ENCODE results near the gene B3GALT4. TPM values are rescaled to one million over a fixed set of nuclear protein-coding genes. Genes with fewer than 3 reads are reported as not detected.
"Not testable (repeated sequence)": the region's sequence is repeated elsewhere in the genome, so short reads cannot be mapped to it uniquely, and the experiment has no call there.

The B3GALT4 gene
- total RNA-seq, 4 donors from 2014 or later: 6.7 to 15.9 (median 7.9) TPM

DNA sequence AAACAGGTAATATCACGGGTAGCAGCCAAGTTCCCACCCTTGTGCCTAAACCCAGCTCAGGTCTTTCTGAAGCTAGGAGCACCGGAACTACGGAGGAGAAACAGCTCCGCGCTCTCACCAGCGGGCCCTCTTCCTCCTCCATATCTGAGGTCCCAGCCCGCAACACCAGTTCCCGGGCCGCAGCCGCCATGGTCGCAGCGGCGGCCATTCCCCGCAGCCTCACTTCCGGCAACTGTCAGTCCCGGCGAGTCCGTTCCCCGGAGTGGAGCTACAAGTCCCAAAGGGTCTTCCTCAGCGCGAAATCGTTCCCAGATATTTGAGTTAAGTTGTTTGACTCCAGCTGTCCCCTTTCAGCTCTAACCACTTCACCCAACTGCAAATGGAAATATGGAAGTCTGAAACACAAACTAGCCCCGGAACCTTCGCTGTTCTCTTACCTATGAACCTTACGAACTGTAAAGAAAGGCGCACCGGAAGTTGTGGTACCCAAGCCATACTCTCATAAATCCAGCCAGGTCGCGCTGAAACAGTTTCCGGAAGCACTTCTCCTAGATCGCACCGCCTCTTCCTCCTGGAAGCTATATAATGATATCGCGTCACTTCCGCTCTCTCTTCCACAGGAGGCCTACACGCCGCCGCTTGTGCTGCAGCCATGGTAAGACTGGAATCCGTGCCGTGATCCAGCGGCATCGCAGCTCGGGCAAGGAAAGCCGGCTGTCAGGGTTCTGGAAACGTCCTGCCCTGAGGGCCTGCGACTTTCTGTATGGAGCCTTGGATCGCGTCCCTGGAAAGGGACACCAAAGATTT lies 5.3 kb upstream of the B3GALT4 start, which contains the start of the genes RPS18 and VPS52:
RPS18 (plus strand) TSS at position 608 of the 807 bp plus-strand sequence; CDS start at position 653, 45 bp downstream.
VPS52 (minus strand) TSS at position 409 of the 807 bp plus-strand sequence; CDS start at position 208, 201 bp downstream.
- ATAC-seq (ENCODE audit: low FRiP score) (peak; percentile 95), DNase-seq (ENCODE audit: low spot score) (peak; percentile 82)
- TF ChIP-seq, protein P1, sequence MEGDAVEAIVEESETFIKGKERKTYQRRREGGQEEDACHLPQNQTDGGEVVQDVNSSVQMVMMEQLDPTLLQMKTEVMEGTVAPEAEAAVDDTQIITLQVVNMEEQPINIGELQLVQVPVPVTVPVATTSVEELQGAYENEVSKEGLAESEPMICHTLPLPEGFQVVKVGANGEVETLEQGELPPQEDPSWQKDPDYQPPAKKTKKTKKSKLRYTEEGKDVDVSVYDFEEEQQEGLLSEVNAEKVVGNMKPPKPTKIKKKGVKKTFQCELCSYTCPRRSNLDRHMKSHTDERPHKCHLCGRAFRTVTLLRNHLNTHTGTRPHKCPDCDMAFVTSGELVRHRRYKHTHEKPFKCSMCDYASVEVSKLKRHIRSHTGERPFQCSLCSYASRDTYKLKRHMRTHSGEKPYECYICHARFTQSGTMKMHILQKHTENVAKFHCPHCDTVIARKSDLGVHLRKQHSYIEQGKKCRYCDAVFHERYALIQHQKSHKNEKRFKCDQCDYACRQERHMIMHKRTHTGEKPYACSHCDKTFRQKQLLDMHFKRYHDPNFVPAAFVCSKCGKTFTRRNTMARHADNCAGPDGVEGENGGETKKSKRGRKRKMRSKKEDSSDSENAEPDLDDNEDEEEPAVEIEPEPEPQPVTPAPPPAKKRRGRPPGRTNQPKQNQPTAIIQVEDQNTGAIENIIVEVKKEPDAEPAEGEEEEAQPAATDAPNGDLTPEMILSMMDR (IDR thresholded peaks at IDR 0.05): no peak

DNA sequence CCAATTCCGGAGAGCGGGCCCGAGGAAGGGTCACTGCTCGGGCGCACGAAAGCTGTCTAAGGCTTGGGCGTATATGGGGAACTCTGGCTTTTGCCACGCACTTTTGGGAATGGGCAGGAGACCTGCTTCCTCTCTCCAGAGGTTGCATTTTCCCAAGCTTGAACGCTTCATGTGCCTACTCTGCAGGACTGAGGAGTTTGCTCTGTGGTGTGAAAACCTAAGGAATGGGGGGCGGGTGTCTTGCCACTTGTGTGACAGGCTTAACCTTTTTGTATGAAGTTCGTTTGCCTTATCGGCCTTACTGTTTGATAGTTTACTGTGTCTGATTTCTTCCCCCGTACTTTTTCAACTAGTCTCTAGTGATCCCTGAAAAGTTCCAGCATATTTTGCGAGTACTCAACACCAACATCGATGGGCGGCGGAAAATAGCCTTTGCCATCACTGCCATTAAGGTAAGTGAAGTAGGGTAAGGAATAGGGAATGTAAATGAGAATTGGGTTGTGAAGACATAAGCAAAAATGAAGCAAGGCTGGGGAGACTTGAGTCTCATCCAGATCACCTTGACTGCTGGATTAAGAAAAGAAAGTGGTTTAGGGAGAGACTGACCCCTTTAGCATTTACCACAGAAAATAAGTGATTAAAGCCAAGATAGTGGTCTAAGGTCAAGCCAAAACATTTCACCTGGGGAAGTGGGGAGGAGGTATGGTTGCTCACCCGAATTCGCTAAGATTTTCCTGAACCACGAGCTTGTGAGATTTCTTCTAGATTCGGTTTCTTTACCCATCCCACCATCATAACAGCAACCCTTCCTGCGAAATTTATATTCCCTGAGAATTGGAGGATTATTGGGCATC lies 4.4 kb upstream of the B3GALT4 start:
- DNase-seq (ENCODE audit: low spot score) (no peak), ATAC-seq (ENCODE audit: low FRiP score) (peak; percentile 6)
- TF ChIP-seq, protein P1 (IDR thresholded peaks at IDR 0.05): no peak

DNA sequence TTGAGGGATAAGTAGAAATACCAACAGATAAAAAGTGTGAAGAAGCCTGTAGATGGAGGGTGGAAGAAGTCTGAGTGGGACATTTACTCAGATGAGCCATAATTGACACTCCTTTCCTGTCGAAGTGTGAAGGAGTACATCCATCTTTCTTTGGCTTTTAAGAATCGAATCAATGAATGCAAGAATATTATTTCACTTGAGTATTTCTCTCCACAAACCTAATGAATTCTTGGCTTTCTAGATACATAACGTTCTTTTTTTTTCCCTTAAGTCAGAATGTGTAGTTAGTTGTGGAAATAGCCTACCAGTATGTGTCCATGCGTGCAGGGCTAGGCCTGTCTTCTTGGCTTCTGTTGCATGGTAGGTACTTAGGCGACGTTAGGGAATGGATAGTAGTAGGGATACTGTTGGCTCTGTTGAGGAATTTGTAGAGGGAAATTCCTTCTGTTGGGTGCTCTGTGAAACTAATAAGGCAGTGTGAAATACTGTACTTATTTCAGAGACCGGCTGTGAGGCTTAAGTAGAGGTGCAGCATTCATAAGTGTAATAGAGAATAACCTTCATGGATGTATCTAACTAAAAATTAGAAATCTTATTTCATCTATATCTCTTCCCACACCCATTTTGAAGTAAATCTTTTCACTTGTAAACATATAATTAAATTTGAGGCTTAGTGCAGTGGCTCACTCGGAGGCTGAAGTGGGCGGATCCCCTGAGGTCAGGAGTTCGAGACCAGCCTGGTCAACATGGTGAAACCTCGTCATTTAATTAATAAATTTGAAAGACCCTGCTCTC lies 3.6 kb upstream of the B3GALT4 start:
- TF ChIP-seq, protein P1 (IDR thresholded peaks at IDR 0.05): no peak
- no peak for DNase-seq (ENCODE audit: low spot score)
- ATAC-seq (ENCODE audit: low FRiP score): no peak

DNA sequence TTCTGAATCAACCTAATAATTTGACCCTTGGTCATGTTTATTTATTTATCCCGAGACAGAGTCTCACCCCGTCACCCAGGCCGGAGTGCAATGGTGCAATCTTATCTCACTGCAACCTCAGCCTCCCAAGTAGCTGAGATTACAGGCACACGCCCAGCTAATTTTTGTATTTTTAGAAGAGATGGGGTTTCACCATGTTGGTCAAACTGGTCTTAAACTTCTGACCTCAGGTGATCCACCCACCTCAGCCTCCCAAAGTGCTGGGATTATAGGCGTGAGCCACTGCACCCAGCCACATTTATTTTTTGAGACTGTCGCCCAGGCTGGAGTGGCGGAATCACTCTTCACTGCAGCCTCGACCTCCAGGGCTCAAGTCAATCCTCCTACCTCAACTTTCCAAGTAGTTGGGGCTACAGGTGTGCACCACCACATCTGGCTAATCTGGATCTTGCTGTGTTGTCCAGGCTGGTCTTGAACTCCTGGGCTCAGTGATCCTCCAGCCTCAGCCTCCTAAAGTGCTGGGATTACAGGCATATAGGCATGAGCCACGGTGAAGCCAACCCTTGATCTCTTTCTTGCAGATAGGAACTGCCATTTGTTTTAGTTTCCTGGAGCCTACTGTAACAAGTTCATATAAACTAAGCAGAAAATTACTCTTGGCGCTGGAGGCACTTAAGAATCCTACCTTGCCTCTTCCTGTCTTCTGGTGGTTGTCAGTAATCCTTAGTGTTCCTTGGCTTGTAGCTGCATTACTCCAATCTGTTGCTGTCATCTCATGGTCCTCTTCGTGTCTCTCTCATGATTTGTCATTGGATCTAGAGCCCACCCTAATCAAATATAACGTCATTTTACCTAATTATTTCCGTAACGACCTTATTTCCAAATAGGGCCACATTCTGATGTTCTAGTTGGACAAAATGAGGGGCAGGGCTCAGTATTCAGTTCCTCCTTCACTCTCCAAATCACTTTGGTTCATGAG lies 2.7 kb upstream of the B3GALT4 start:
- TF ChIP-seq, protein P1 (IDR thresholded peaks at IDR 0.05): no peak
- DNase-seq (ENCODE audit: low spot score): no peak
- no peak for ATAC-seq (ENCODE audit: low FRiP score)

DNA sequence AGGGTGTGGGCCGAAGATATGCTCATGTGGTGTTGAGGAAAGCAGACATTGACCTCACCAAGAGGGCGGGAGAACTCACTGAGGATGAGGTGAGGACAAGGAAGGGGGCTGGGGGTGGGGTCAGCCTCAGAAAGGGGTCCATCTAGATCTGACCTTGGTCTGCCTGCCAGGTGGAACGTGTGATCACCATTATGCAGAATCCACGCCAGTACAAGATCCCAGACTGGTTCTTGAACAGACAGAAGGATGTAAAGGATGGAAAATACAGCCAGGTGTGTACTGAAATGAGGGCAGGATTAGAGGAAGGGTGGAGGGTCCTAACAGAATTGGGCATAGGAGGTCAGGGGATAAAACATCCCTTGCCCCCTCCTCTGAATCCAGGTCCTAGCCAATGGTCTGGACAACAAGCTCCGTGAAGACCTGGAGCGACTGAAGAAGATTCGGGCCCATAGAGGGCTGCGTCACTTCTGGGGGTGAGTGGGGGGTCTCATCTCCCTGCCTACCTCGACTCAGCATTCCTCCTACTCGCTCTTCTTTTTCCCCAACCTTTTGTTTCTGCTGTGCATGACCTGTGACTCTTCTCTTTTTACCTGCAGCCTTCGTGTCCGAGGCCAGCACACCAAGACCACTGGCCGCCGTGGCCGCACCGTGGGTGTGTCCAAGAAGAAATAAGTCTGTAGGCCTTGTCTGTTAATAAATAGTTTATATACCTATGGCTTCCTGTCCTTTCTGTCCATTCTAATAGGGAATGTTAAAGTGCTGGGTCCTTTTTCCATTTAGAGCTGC lies 935 bp upstream of the B3GALT4 start:
- ATAC-seq (ENCODE audit: low FRiP score); DNase-seq (ENCODE audit: low spot score): not testable (repeated sequence)

DNA sequence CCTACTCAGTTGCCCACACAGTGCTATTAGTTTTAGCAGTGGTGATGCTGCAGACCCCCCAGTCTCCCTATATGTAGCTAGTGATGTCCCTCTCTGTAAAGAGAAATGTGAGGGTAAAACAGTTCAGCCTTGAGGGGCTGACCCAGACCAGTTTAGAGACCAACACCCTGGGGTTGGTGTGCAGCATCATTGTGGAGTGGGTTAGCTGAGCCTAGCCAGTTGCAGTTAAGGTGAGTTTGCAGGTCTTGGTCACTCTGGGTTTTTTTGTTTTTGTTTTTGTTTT lies 401 bp upstream of the B3GALT4 start:
- no peak for ATAC-seq (ENCODE audit: low FRiP score)
- DNase-seq (ENCODE audit: low spot score): no peak
- TF ChIP-seq, protein P1 (IDR thresholded peaks at IDR 0.05): no peak
